K562 (cell line): Measurements from ENCODE around the gene GKN1. TPM values are rescaled to one million over a fixed set of nuclear protein-coding genes. Genes with fewer than 3 reads are reported as not detected.

Experiments used
- C11orf30 ChIP-seq: fragments of 450-650 bp; IDR thresholded peaks from 2 replicates; pipeline ENCODE4 v1.6.1; 2016; ENCODE audit warnings: low read depth, mild to moderate bottlenecking
- FOXP4 ChIP-seq: sonication (generic); formaldehyde crosslinking; IDR thresholded peaks from 2 replicates; pipeline ENCODE4 v1.8.0; 2022; ENCODE audit warnings: mild to moderate bottlenecking, missing genetic modification reagents, borderline replicate concordance
- HDAC8 ChIP-seq: fragments of 450-650 bp; IDR thresholded peaks from 2 replicates; pipeline ENCODE4 v1.6.1; 2016; ENCODE audit warnings: mild to moderate bottlenecking, missing genetic modification characterization, moderate library complexity, missing compliant biosample characterization
- LEF1 ChIP-seq: fragments of 450-650 bp; IDR thresholded peaks from 2 replicates; pipeline ENCODE4 v1.6.1; 2016; ENCODE audit warnings: mild to moderate bottlenecking
- MED1 ChIP-seq: sonication (generic); formaldehyde crosslinking; IDR thresholded peaks from 2 replicates; pipeline ENCODE4 v1.8.1; 2023; ENCODE audit warnings: missing genetic modification reagents, borderline replicate concordance
- POLR2AphosphoS5 ChIP-seq: IDR thresholded peaks from 2 replicates; pipeline ENCODE4 v1.6.1; 2011; ENCODE audit warnings: mild to moderate bottlenecking, low read depth, low read length, moderate library complexity; ENCODE audit not compliant: control insufficient read depth, insufficient read depth
- RFX5 ChIP-seq: IDR thresholded peaks from 2 replicates; pipeline ENCODE4 v1.6.1; 2011; ENCODE audit warnings: low read depth, mild to moderate bottlenecking, improper control_type of control experiment, low read length
- SMAD3 ChIP-seq: fragments of 450-650 bp; formaldehyde crosslinking; conservative IDR thresholded peaks from 2 replicates; pipeline ENCODE4 v1.4.0; 2020; ENCODE audit warnings: mild to moderate bottlenecking
- TEAD4 ChIP-seq, 2 experiments: sonication (generic) in 1 of 2; formaldehyde crosslinking in 1 of 2; IDR thresholded peaks; 2 replicates each; pipeline versions ENCODE4 v1.6.1 to v1.8.0; 2012 to 2022; ENCODE audit warnings: borderline replicate concordance in 1 of 2, inconsistent platforms in 1 of 2, low read length in 1 of 2, mild to moderate bottlenecking in 1 of 2, missing genetic modification reagents in 1 of 2
- ZNF134 ChIP-seq: fragments of 250-450 bp; sonication (Bioruptor Pico); conservative IDR thresholded peaks from 2 replicates; pipeline ENCODE4 v1.4.0; 2020
- polyA plus RNA-seq, 8 experiments: library from polyadenylated mRNA; depleted of rRNA in 4 of 8; stranded (reverse) in 5 of 8; unstranded in 3 of 8; fragments of >200 nt; fragmentation: Nextera tagmentation in 2 of 8; fragmentation: Illumina TruSeq in 1 of 8; extraction: Ambion mirVana in 2 of 8; extraction: Trizol in 1 of 8; gene quantifications; 2 replicates each; pipeline versions ENCODE4 v1.2.1 to v1.2.3, GENCODE V29; 2011 to 2014; ENCODE audit warnings: inconsistent platforms in 1 of 8, missing spikeins in 1 of 8
- total RNA-seq, 7 experiments: library from RNA; depleted of rRNA in 6 of 7; stranded (reverse); fragments of >200 nt in 6 of 7; fragmentation: Illumina TruSeq in 2 of 7; extraction: Trizol in 2 of 7; gene quantifications; 2 replicates each; pipeline versions ENCODE4 v1.2.1 to v1.2.3, GENCODE V29; 2011 to 2021; ENCODE audit warnings: low replicate concordance in 1 of 7
- TF ChIP-seq, protein P1 (sequence below): fragments of 200-800 bp; sonication (Bioruptor generic); IDR thresholded peaks from 2 replicates; pipeline ENCODE4 v1.6.1; 2016; ENCODE audit warnings: missing genetic modification characterization, missing compliant biosample characterization
- TF ChIP-seq, protein P2 (sequence below): IDR thresholded peaks from 2 replicates; pipeline ENCODE4 v1.6.1; 2011; ENCODE audit not compliant: insufficient read length; ENCODE audit errors: extremely low read depth
- TF ChIP-seq, protein P3 (sequence below): fragments of 250-450 bp; sonication (Bioruptor Pico); IDR thresholded peaks from 2 replicates; pipeline ENCODE4 v1.5.0; 2021
- TF ChIP-seq, protein P4 (sequence below): fragments of 250-450 bp; sonication (Bioruptor Pico); IDR thresholded peaks from 2 replicates; pipeline ENCODE4 v1.8.0; 2021; ENCODE audit warnings: moderate library complexity, mild to moderate bottlenecking, inconsistent platforms

GKN1 gene
- total and polyA plus RNA-seq, 9 of the 15 experiments (the other 6 are each of a cell fraction or from before 2014, with no cell fraction given): not detected

DNA sequence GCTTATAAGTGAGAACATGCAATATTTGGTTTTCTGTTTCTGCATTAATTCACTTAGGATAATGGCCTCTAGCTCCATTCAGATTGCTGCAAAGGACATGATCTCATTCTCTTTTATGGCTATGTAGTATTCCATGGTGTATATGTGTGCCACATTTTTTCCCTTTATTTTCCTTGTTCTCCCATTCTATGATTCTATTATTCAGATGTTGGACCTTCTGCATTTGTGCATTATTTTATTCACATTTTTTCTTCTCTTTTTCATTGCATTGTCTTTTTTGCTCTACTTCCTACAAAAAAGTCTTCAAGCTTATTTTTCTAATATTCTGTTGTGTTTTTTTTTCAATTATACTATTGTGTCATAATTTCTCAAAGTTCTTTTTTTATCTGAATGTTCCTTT, 27.4 kb downstream of the GKN1 start (continued):
- TF ChIP-seq, protein P1, sequence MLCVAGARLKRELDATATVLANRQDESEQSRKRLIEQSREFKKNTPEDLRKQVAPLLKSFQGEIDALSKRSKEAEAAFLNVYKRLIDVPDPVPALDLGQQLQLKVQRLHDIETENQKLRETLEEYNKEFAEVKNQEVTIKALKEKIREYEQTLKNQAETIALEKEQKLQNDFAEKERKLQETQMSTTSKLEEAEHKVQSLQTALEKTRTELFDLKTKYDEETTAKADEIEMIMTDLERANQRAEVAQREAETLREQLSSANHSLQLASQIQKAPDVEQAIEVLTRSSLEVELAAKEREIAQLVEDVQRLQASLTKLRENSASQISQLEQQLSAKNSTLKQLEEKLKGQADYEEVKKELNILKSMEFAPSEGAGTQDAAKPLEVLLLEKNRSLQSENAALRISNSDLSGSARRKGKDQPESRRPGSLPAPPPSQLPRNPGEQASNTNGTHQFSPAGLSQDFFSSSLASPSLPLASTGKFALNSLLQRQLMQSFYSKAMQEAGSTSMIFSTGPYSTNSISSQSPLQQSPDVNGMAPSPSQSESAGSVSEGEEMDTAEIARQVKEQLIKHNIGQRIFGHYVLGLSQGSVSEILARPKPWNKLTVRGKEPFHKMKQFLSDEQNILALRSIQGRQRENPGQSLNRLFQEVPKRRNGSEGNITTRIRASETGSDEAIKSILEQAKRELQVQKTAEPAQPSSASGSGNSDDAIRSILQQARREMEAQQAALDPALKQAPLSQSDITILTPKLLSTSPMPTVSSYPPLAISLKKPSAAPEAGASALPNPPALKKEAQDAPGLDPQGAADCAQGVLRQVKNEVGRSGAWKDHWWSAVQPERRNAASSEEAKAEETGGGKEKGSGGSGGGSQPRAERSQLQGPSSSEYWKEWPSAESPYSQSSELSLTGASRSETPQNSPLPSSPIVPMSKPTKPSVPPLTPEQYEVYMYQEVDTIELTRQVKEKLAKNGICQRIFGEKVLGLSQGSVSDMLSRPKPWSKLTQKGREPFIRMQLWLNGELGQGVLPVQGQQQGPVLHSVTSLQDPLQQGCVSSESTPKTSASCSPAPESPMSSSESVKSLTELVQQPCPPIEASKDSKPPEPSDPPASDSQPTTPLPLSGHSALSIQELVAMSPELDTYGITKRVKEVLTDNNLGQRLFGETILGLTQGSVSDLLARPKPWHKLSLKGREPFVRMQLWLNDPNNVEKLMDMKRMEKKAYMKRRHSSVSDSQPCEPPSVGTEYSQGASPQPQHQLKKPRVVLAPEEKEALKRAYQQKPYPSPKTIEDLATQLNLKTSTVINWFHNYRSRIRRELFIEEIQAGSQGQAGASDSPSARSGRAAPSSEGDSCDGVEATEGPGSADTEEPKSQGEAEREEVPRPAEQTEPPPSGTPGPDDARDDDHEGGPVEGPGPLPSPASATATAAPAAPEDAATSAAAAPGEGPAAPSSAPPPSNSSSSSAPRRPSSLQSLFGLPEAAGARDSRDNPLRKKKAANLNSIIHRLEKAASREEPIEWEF (CRISPR knock-in tag): no peak
- no peak for TF ChIP-seq TEAD4 (IDR thresholded peaks at IDR 0.05; ENCODE audit: low read length)
- no peak for TF ChIP-seq TEAD4 (CRISPR knock-in tag; IDR thresholded peaks at IDR 0.05; ENCODE audit: borderline replicate concordance)
- TF ChIP-seq FOXP4: no peak
- TF ChIP-seq LEF1: no peak
- no peak for TF ChIP-seq C11orf30
- TF ChIP-seq, protein P2, sequence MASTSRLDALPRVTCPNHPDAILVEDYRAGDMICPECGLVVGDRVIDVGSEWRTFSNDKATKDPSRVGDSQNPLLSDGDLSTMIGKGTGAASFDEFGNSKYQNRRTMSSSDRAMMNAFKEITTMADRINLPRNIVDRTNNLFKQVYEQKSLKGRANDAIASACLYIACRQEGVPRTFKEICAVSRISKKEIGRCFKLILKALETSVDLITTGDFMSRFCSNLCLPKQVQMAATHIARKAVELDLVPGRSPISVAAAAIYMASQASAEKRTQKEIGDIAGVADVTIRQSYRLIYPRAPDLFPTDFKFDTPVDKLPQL: no peak
- TF ChIP-seq SMAD3 (CRISPR knock-in tag): no peak
- no peak for TF ChIP-seq RFX5
- no peak for TF ChIP-seq MED1 (CRISPR knock-in tag)
- no peak for TF ChIP-seq ZNF134 (CRISPR knock-in tag)
- no peak for TF ChIP-seq HDAC8
- TF ChIP-seq, protein P3, sequence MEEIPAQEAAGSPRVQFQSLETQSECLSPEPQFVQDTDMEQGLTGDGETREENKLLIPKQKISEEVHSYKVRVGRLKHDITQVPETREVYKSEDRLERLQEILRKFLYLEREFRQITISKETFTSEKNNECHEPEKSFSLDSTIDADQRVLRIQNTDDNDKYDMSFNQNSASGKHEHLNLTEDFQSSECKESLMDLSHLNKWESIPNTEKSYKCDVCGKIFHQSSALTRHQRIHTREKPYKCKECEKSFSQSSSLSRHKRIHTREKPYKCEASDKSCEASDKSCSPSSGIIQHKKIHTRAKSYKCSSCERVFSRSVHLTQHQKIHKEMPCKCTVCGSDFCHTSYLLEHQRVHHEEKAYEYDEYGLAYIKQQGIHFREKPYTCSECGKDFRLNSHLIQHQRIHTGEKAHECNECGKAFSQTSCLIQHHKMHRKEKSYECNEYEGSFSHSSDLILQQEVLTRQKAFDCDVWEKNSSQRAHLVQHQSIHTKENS: no peak
- no peak for TF ChIP-seq POLR2AphosphoS5
- TF ChIP-seq, protein P4, sequence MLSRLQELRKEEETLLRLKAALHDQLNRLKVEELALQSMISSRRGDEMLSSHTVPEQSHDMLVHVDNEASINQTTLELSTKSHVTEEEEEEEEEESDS (CRISPR knock-in tag): no peak
- TF ChIP-seq, all 486 proteins: peak for 0
